GM23338 (cell line): Measurements from ENCODE around the gene POSTN. TPM values are rescaled to one million over a fixed set of nuclear protein-coding genes. Genes with fewer than 3 reads are reported as not detected.

Source experiments
- ATAC-seq: fragments of 200-7000 bp; cut with Tn5 transposase; 3 replicates; pipeline ENCODE4 v1.9.1; 2020
- DNase-seq: peaks from one replicate; pipeline ENCODE4 v3.0.0-alpha.2; 2015; ENCODE audit warnings: low spot score
- H2AFZ ChIP-seq: fragments of 200-600 bp; sonication (generic); 2 replicates; pipeline ENCODE4 v1.8.0; 2016; ENCODE audit warnings: antibody characterized with exemption, mild to moderate bottlenecking, moderate library complexity
- H3F3A ChIP-seq: fragments of 200-600 bp; sonication (generic); replicated peaks from 2 replicates; pipeline ENCODE4 v1.8.0; 2017; ENCODE audit warnings: antibody characterized with exemption, mixed run types, low read depth
- H3K27ac ChIP-seq: fragments of 200-600 bp; sonication (generic); 2 replicates; pipeline ENCODE4 v1.6.1; 2016; ENCODE audit warnings: low read depth
- H3K27me3 ChIP-seq: fragments of 200-600 bp; sonication (generic); 2 replicates; pipeline ENCODE4 v1.8.0; 2016; ENCODE audit warnings: mild to moderate bottlenecking, mixed run types, moderate library complexity; ENCODE audit not compliant: insufficient read depth
- H3K36me3 ChIP-seq: fragments of 200-600 bp; sonication (generic); 2 replicates; pipeline ENCODE4 v1.8.0; 2016; ENCODE audit warnings: mild to moderate bottlenecking; ENCODE audit not compliant: insufficient read depth
- H3K4me1 ChIP-seq: fragments of 200-600 bp; sonication (generic); 2 replicates; pipeline ENCODE4 v1.8.0; 2016; ENCODE audit warnings: mild to moderate bottlenecking, moderate library complexity; ENCODE audit not compliant: insufficient read depth
- H3K4me2 ChIP-seq: fragments of 200-600 bp; sonication (generic); 2 replicates; pipeline ENCODE4 v1.7.1; 2017; ENCODE audit warnings: mixed run types
- H3K4me3 ChIP-seq: fragments of 200-600 bp; sonication (generic); 2 replicates; pipeline ENCODE4 v1.6.1; 2016; ENCODE audit warnings: mixed run types
- H3K79me2 ChIP-seq: fragments of 200-600 bp; sonication (generic); replicated peaks from 2 replicates; pipeline ENCODE4 v1.8.0; 2017; ENCODE audit warnings: mild to moderate bottlenecking; ENCODE audit not compliant: insufficient read depth
- H3K9me2 ChIP-seq: fragments of 200-600 bp; sonication (generic); 2 replicates; pipeline ENCODE4 v1.8.0; 2017; ENCODE audit not compliant: insufficient read depth
- H4K20me1 ChIP-seq: fragments of 200-600 bp; sonication (generic); replicated peaks from 2 replicates; pipeline ENCODE4 v1.8.0; 2017; ENCODE audit warnings: mild to moderate bottlenecking; ENCODE audit not compliant: insufficient read depth
- H3K27ac Mint-ChIP-seq: 2 replicates; pipeline ENCODE4 v1.8.0; 2020; ENCODE audit warnings: inconsistent platforms, mild to moderate bottlenecking, moderate library complexity, mixed read lengths
- H3K27me3 Mint-ChIP-seq: 3 replicates; pipeline ENCODE4 v1.8.0; 2022; ENCODE audit warnings: low read depth, mild to moderate bottlenecking, moderate library complexity, mixed read lengths, inconsistent platforms; ENCODE audit not compliant: insufficient read depth, poor library complexity
- H3K36me3 Mint-ChIP-seq: 3 replicates; pipeline ENCODE4 v1.8.0; 2021; ENCODE audit warnings: low read depth, mild to moderate bottlenecking, inconsistent platforms, moderate library complexity, mixed read lengths
- H3K4me1 Mint-ChIP-seq: 3 replicates; pipeline ENCODE4 v1.8.0; 2020; ENCODE audit warnings: mild to moderate bottlenecking, inconsistent platforms, mixed read lengths
- H3K4me3 Mint-ChIP-seq: 3 replicates; pipeline ENCODE4 v1.8.0; 2021; ENCODE audit warnings: moderate library complexity, mild to moderate bottlenecking, inconsistent platforms, mixed read lengths
- H3K9me3 Mint-ChIP-seq: 3 replicates; pipeline ENCODE4 v1.8.0; 2020; ENCODE audit warnings: moderate library complexity, mild to moderate bottlenecking, inconsistent platforms, mixed read lengths
- CREB1 ChIP-seq: fragments of 250-450 bp; sonication (Bioruptor Pico); IDR thresholded peaks from 2 replicates; pipeline ENCODE4 v1.5.0; 2020; ENCODE audit warnings: low read depth, mild to moderate bottlenecking, moderate library complexity
- EZH2 ChIP-seq: fragments of 200-600 bp; sonication (generic); IDR thresholded peaks from one replicate; pipeline ENCODE4 v1.8.0; 2017; ENCODE audit warnings: antibody characterized with exemption, mild to moderate bottlenecking, low read depth; ENCODE audit not compliant: unreplicated experiment
- EZH2phosphoT487 ChIP-seq: fragments of 200-600 bp; sonication (generic); IDR thresholded peaks from one replicate; pipeline ENCODE4 v1.8.1; 2018; ENCODE audit warnings: antibody characterized with exemption; ENCODE audit not compliant: unreplicated experiment
- JUNB ChIP-seq: IDR thresholded peaks from one replicate; pipeline ENCODE4 v1.6.1; 2016; ENCODE audit warnings: antibody characterized with exemption; ENCODE audit not compliant: unreplicated experiment
- NANOG ChIP-seq: IDR thresholded peaks from 2 replicates; pipeline ENCODE4 v1.6.1; 2016; ENCODE audit warnings: antibody characterized with exemption, borderline replicate concordance
- POLR2AphosphoS5 ChIP-seq: IDR thresholded peaks from 2 replicates; pipeline ENCODE4 v1.6.1; 2016; ENCODE audit warnings: antibody characterized with exemption, low read depth
- STAT1 ChIP-seq: IDR thresholded peaks from one replicate; pipeline ENCODE4 v1.6.1; 2016; ENCODE audit warnings: antibody characterized with exemption; ENCODE audit not compliant: unreplicated experiment
- ZNF114 ChIP-seq: fragments of 250-450 bp; sonication (Bioruptor Pico); IDR thresholded peaks from 2 replicates; pipeline ENCODE4 v1.5.0; 2020; ENCODE audit warnings: mild to moderate bottlenecking, moderate library complexity
- ZNF331 ChIP-seq: fragments of 250-450 bp; sonication (Bioruptor Pico); IDR thresholded peaks from 2 replicates; pipeline ENCODE4 v1.5.0; 2020; ENCODE audit warnings: low read depth, mild to moderate bottlenecking, moderate library complexity
- ZNF462 ChIP-seq: fragments of 250-450 bp; sonication (Bioruptor Pico); IDR thresholded peaks from 2 replicates; pipeline ENCODE4 v1.5.0; 2020; ENCODE audit warnings: mild to moderate bottlenecking, moderate library complexity
- polyA plus RNA-seq: library from polyadenylated mRNA; unstranded; fragments of >200 nt; fragmentation: Nextera tagmentation; extraction: Ambion mirVana; gene quantifications from 2 replicates; pipeline ENCODE4 v1.2.1, GENCODE V29; 2016
- total RNA-seq: library from RNA; depleted of rRNA; stranded (reverse); fragments of >200 nt; shearing (Covaris generic); gene quantifications from 2 replicates; pipeline ENCODE4 v1.2.3, GENCODE V29; 2014
- TF ChIP-seq, protein P1 (sequence below), 2 experiments: fragments of 200-600 bp in 1 of 2; sonication (generic) in 1 of 2; conservative IDR thresholded peaks; 2 replicates each; pipeline versions ENCODE4 v1.5.1 to v1.6.1; 2016 to 2017; ENCODE audit warnings: antibody characterized with exemption in 2 of 2, low read depth in 2 of 2, mild to moderate bottlenecking in 2 of 2, moderate library complexity in 1 of 2
- TF ChIP-seq, protein P2 (sequence below): IDR thresholded peaks from one replicate; pipeline ENCODE4 v1.6.1; 2018; ENCODE audit warnings: antibody characterized with exemption; ENCODE audit not compliant: unreplicated experiment
- TF ChIP-seq, protein P3 (sequence below): IDR thresholded peaks from 2 replicates; pipeline ENCODE4 v1.6.1; 2016; ENCODE audit warnings: antibody characterized with exemption

The POSTN gene
- total and polyA plus RNA-seq, 2 experiments from 2014 or later, result 0.21 to 0.31 TPM

- Mint-ChIP-seq H3K4me3 (no peak overlapping the region), H3K36me3 (no peaks in the 10 kb centered on the region), H3K27me3 (no peaks in the 10 kb centered on the region), H3K27ac (no peak overlapping the region), H3K4me1 (no peaks in the 10 kb centered on the region), H3K9me3 (no peaks in the 10 kb centered on the region)
- Histone ChIP-seq H4K20me1 (no peaks in the 10 kb centered on the region), H3F3A (no peaks in the 10 kb centered on the region), H2AFZ (no peak overlapping the region), H3K36me3 (no peaks in the 10 kb centered on the region), H3K4me1 (no peaks in the 10 kb centered on the region), H3K27ac (no peak overlapping the region), H3K27me3 (no peaks in the 10 kb centered on the region), H3K4me3 (no peak overlapping the region), H3K4me2 (no peak overlapping the region), H3K9me2 (no peaks in the 10 kb centered on the region), H3K79me2 (no peaks in the 10 kb centered on the region)
- DNase-seq (no peak), ATAC-seq (no peak)
- TF ChIP-seq EZH2phosphoT487, result no peak
- TF ChIP-seq STAT1, result no peak
- TF ChIP-seq, protein P1, sequence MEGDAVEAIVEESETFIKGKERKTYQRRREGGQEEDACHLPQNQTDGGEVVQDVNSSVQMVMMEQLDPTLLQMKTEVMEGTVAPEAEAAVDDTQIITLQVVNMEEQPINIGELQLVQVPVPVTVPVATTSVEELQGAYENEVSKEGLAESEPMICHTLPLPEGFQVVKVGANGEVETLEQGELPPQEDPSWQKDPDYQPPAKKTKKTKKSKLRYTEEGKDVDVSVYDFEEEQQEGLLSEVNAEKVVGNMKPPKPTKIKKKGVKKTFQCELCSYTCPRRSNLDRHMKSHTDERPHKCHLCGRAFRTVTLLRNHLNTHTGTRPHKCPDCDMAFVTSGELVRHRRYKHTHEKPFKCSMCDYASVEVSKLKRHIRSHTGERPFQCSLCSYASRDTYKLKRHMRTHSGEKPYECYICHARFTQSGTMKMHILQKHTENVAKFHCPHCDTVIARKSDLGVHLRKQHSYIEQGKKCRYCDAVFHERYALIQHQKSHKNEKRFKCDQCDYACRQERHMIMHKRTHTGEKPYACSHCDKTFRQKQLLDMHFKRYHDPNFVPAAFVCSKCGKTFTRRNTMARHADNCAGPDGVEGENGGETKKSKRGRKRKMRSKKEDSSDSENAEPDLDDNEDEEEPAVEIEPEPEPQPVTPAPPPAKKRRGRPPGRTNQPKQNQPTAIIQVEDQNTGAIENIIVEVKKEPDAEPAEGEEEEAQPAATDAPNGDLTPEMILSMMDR (conservative IDR thresholded peaks at IDR 0.05; ENCODE audit: low read depth in 2 of 2), result no peak
- TF ChIP-seq, protein P2, sequence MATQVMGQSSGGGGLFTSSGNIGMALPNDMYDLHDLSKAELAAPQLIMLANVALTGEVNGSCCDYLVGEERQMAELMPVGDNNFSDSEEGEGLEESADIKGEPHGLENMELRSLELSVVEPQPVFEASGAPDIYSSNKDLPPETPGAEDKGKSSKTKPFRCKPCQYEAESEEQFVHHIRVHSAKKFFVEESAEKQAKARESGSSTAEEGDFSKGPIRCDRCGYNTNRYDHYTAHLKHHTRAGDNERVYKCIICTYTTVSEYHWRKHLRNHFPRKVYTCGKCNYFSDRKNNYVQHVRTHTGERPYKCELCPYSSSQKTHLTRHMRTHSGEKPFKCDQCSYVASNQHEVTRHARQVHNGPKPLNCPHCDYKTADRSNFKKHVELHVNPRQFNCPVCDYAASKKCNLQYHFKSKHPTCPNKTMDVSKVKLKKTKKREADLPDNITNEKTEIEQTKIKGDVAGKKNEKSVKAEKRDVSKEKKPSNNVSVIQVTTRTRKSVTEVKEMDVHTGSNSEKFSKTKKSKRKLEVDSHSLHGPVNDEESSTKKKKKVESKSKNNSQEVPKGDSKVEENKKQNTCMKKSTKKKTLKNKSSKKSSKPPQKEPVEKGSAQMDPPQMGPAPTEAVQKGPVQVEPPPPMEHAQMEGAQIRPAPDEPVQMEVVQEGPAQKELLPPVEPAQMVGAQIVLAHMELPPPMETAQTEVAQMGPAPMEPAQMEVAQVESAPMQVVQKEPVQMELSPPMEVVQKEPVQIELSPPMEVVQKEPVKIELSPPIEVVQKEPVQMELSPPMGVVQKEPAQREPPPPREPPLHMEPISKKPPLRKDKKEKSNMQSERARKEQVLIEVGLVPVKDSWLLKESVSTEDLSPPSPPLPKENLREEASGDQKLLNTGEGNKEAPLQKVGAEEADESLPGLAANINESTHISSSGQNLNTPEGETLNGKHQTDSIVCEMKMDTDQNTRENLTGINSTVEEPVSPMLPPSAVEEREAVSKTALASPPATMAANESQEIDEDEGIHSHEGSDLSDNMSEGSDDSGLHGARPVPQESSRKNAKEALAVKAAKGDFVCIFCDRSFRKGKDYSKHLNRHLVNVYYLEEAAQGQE, result no peak
- TF ChIP-seq ZNF462, result no peak
- no peak for TF ChIP-seq NANOG
- no peak for TF ChIP-seq ZNF331 (CRISPR knock-in tag)
- TF ChIP-seq ZNF114 (CRISPR knock-in tag), result no peak
- TF ChIP-seq JUNB, result no peak
- TF ChIP-seq CREB1 (CRISPR knock-in tag), result no peak
- TF ChIP-seq EZH2, result no peak
- TF ChIP-seq POLR2AphosphoS5, result no peak
- TF ChIP-seq, protein P3, sequence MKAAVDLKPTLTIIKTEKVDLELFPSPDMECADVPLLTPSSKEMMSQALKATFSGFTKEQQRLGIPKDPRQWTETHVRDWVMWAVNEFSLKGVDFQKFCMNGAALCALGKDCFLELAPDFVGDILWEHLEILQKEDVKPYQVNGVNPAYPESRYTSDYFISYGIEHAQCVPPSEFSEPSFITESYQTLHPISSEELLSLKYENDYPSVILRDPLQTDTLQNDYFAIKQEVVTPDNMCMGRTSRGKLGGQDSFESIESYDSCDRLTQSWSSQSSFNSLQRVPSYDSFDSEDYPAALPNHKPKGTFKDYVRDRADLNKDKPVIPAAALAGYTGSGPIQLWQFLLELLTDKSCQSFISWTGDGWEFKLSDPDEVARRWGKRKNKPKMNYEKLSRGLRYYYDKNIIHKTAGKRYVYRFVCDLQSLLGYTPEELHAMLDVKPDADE, result no peak
Observed at GRCh38 chr13:37632294-37632693, 33.7 kb upstream of the POSTN start.
